GM10847 (cell line): ENCODE results near the gene PSMF1.

Experiments used
- POLR2A ChIP-seq: IDR thresholded peaks from 2 replicates; pipeline ENCODE4 v1.6.1; 2011; ENCODE audit not compliant: insufficient read length; ENCODE audit errors: extremely low read depth

Gene PSMF1

GRCh38 chr20:1190847-1191246 is 72.4 kb downstream of the PSMF1 start:
- no peak for TF ChIP-seq POLR2A

GRCh38 chr20:1191299-1191698 is 72.9 kb downstream of the PSMF1 start:
- no peak for TF ChIP-seq POLR2A

DNA sequence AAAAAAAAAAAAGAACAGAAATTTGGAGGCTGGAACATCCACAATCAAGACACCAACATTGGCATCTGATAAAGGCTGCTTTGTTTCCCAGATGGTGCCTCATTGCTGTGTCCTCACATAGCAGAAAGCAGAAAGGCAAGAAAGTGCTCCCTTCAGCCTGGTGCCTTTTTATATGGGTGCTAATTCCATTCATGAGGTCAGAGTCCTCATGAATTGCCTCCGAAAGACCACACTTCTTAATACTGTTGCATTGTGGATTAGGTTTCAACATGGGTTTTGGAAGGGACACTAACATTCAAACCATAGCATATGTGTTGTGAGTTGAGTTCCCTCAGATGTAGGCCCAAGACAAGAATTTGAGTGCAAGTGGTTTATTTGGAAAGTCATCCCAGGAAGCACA is 76.8 kb downstream of the PSMF1 start:
- TF ChIP-seq POLR2A, result no peak

DNA sequence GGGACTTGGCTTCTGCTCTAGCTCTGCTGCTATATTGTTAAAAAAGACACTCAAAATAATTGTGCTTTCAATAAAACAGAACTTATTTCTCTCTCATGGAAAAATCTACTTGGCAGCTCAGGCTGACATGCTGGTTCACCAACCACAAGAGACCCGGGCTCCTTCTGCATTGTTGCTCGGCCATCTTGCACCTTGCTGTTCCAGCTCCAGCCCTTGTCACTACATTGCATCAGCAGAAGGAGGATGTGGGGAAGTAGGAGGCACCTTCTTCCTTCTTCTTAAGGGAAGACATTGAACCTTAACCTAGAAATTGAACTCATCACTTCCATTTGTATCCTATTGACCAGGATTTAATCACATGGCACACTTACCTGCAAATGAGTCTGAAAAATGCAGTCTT is 78.2 kb downstream of the PSMF1 start:
- no peak for TF ChIP-seq POLR2A

DNA sequence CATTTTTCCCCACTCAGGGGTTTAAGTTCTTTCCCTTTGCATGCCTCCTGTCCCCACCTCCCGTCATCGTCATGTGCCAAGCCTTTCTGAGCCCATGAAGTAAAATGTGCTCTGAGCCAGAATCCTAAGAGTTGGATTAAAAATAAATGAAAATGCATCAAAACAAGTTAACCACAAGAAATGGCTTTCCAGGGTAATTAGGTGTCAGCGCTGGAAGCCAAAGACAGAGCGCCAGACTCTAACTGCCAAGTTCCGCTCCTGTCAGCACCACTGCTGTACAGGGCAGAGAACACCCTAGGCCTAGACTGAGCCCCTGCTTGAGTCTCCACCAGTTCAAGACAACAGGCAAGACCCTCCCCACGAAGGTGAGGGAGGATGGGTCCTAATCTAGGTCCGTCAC is 79.4 kb downstream of the PSMF1 start:
- TF ChIP-seq POLR2A, result no peak

DNA sequence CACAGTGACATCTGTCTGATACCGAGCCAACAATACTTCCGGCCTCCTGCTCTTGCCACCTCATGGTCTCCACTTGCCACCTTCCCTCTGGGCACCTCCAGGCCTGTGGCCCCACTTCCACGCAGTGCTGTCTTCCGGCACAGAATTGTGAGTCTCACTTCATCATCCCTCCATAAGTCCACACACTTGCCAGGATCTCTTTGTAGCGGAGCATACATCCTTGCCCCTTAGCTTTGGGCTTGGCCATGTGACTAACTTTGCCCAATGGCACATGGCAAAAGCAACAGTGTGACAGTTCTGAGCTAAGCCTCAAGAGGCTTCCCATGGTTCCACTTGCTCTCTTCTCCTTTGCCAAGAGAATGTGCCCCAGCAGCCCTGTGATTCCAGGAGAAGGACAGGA is 80.3 kb downstream of the PSMF1 start:
- TF ChIP-seq POLR2A, result no peak

DNA sequence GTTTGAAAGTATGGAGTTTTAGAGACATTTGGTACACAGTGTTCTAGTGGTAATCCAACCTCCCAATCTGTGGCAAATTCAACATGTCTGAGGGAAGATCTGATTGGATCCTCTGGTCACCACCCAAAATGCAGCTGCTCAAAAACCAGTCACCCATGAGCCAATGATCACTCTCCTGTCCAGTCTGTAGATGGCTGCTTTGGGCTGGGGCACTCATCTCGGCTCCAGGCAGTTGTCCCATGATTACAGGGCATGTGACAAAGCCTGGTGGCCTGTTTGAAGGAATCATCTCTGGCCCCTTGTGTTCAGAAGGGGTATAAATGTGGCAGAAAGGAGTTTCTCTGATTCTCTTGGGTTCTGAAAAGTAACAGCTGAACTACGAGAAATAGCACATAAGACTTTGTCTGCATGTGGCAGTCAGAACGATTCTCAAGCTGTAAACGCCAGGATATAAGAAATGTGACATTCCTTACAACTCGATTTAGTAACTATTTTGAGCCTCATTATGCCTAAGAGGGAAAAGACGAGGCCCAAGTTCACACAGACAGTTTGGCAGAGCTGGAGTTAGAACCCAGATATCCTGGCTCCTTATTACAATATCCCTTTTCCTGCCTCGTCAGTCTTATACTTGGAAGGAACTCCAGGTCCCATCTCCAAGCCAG is 80.9 kb downstream of the PSMF1 start:
- no peak for TF ChIP-seq POLR2A

DNA sequence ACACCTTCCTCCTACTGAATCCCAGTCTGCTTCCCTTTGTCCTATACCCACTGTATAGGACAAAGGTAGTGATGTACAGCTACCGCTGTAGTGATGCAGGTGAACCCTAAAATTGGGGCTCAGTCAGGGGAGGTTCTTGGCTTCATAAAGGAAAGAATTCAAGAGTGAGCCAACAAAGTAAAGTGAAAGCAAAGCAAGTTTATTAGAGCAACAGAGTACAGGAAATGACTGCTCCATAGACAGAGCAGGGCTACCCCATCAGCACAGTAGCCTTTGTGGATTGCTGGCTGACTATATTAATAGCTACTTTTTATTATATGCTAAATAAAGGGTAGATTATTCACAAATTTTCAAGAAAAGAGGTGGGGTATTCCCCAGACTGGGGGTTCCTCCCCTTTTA is 81.6 kb downstream of the PSMF1 start:
- TF ChIP-seq POLR2A, result no peak

DNA sequence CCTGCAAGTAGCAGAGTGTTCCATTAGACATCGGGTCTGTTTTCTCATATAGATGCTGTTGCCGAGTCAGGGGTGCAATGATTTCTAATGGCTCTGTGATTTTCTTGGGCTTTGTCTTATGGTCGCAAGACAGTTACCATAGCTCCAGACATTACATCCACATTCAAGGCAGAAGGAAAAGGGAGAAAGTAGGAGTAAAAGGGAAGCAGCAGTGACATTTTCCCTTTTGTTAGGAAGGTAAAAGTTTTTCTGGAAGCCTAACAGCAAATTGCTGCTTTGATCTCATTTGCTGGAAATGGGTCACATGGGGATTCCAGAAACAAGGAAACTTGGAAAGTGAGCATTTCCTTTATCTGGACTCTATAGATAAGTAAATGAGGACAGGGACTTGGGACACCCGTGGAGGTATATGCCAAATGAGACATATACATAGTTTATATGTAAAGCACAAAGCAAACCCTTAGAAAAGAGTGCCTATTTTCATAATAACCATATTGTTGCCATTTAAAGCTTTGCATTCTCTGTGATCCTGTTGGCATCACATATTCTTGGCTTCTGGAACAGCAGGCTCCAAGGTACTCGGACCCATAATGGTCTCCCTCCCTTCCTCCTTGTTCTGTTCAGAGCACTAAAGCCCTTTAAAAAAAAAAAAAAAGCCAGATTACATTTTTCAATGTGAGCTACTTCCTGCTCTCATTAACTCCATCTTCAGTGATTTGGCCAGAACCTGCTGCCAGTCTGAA is 84.5 kb downstream of the PSMF1 start, which contains the start of gene C20orf202:
C20orf202 (plus strand) TSS at position 693 of the 743 bp plus-strand sequence. CDS start 132 bp downstream, outside the sequence.
- no peak for TF ChIP-seq POLR2A

DNA sequence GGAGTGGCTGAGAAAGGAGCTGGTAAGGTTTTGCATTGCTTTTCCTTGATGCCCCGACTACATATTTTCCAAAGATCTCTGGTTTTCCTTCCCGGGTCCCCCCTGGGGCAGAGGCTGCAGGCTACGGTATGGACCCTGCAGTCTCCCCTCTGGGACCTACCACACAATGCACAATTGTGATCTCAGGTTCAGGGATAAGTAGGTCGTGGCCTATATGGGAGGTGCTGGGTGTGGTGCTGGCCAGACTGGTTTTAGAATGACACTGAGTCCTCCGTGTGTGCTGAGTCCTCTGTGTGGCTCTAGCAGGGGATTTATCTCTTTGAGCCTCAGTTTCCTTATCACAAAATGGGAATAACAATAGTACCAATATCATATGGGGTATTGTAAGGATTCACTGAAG is 85.2 kb downstream of the PSMF1 start:
- no peak for TF ChIP-seq POLR2A

- no peak for TF ChIP-seq POLR2A
Measured at GRCh38 chr20:1204113-1204512, 85.7 kb downstream of the PSMF1 start.

- no peak for TF ChIP-seq POLR2A
Measured at GRCh38 chr20:1204576-1204975, 86.2 kb downstream of the PSMF1 start.

GRCh38 chr20:1205802-1206201 is 87.4 kb downstream of the PSMF1 start:
- no peak for TF ChIP-seq POLR2A

GRCh38 chr20:1206366-1207148 is 88.2 kb downstream of the PSMF1 start:
- TF ChIP-seq POLR2A, result no peak

- no peak for TF ChIP-seq POLR2A
Measured at GRCh38 chr20:1207293-1207878, 89.0 kb downstream of the PSMF1 start.

DNA sequence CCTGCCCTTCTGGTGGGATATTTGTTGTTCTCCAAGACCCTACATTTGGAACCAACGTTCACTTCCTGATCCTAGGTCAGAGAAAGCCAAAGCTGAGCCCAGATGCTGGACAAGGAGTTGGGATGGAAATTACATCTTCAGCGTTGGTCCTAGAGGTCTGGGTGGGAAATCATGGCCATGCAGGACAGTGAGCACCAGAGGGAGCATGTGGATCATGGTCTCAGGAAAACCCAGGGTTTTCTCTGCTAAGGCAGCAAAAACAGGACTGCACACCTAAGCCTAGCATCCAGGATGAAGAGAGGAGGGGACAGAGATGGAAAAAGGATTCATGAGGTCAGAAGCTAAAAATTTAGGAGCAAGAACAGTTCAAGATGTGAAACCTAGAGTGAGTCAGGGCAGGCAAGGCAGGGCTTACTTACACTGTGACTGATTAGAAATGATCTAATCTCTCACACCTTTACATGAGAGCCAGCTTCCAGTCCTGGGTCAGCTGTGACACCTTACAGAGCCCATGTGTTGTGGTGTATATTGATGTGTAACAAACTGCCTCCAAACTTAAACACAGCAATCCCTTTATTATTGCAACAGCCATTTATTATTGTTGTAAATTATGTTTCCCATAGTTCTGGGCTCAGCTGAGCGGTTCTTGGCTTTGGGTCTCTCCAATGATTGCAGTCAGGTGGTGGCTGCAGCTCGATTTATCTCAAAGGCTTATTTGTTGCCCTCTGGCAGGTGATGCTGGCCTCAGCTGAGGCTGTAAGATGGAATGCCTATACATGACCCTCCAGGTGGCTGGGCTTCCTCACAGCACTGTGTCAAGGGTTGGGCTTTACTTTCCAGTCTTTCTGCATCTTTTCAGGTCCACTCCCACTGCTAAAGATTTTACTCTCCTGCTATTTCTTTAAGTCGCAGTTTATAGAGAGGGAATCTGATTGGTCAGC is 91.3 kb downstream of the PSMF1 start:
- TF ChIP-seq POLR2A, result no peak
